ENCODE data around the gene PIP4K2C. TPM values are rescaled to one million over a fixed set of nuclear protein-coding genes. Genes with fewer than 3 reads are reported as not detected.

The PIP4K2C gene
- total and polyA plus RNA-seq, 10 of the 15 experiments (the other 5 are each of a cell fraction or from before 2014, with no cell fraction given): 4.8 to 25.1 (median 14.9) TPM

- RAD21 ChIA-PET (ENCODE audit: unreplicated experiment): interaction anchor here (0.6 kb wide), 1 partner anchor 31 kb away, joined by 4 read pairs; no protein-coding TSS in a partner anchor
- TF ChIP-seq ZNF24 (IDR thresholded peaks at IDR 0.05): no peak
- TF ChIP-seq MTA3 (IDR thresholded peaks at IDR 0.05; ENCODE audit: borderline replicate concordance, low read length): no peak
- TF ChIP-seq SREBF1 (IDR thresholded peaks at IDR 0.05; ENCODE audit: low read length): no peak
- TF ChIP-seq LARP7 (IDR thresholded peaks at IDR 0.05): no peak
- TF ChIP-seq E4F1 (IDR thresholded peaks at IDR 0.05; ENCODE audit: borderline replicate concordance, partially characterized antibody): no peak
- no peak for TF ChIP-seq POU2F2 (IDR thresholded peaks at IDR 0.05; ENCODE audit: borderline replicate concordance, low read depth, low read length)
- TF ChIP-seq ZZZ3 (IDR thresholded peaks at IDR 0.05; ENCODE audit: control insufficient read depth, insufficient read length, low read depth): no peak
- TF ChIP-seq CEBPB (IDR thresholded peaks at IDR 0.05; ENCODE audit: borderline replicate concordance in 1 of 2, low read depth in 2 of 2, low read length in 2 of 2): no peak
- TF ChIP-seq RB1 (IDR thresholded peaks at IDR 0.05; ENCODE audit: borderline replicate concordance): no peak
- no peak for TF ChIP-seq SMARCA5 (IDR thresholded peaks at IDR 0.05)
- BruUV-seq (replicated peaks): no TSS peak
- in situ Hi-C loops (cut with MboI): no loop called here
- POLR2A ChIA-PET: no interaction called here
- Histone ChIP-seq H3K79me2 (ENCODE audit: control insufficient read depth, insufficient read depth, low read length) (no peaks in the 10 kb centered on the region), H3K4me3 (no peak overlapping the region), H3K36me3 (ENCODE audit: control insufficient read depth in 2 of 2, insufficient read depth in 2 of 2, low read length in 1 of 2) (no peaks in the 10 kb centered on the region; a peak in 1 of 4 replicates), H3K4me2 (ENCODE audit: control insufficient read depth, insufficient read depth) (no peak overlapping the region), H3K27me3 (replicated peaks in 1 of 2; ENCODE audit: control insufficient read depth in 2 of 2, insufficient read depth in 2 of 2, low read length in 1 of 2) (no peaks in the 10 kb centered on the region), H4K20me1 (ENCODE audit: control insufficient read depth, insufficient read depth) (no peaks in the 10 kb centered on the region), H3K4me1 (ENCODE audit: control insufficient read depth, insufficient read depth, low read length) (peaks cover 10% of the 10 kb centered on the region), H3K9me3 (replicated peaks; ENCODE audit: control insufficient read depth, insufficient read depth, low read length) (no peaks in the 10 kb centered on the region), H3K27ac (ENCODE audit: control insufficient read depth, insufficient read depth) (no peak overlapping the region), H3K9ac (ENCODE audit: control insufficient read depth, insufficient read depth, low read length) (no peak overlapping the region), H2AFZ (ENCODE audit: control insufficient read depth, low read depth, low read length) (no peak overlapping the region)
- CTCF ChIA-PET: no interaction called here
- SMC1A ChIA-PET (ENCODE audit: uncharacterized antibody, unreplicated experiment): no interaction called here
- WGBS (ENCODE audit: insufficient coverage, insufficient replicate concordance, low lambda C conversion rate, missing lambda C conversion rate): 52% methylated on average over 28 of the region's 34 CpGs
- DNase-seq (ENCODE audit: low read depth, low spot score): no peak
- FAIRE-seq: no peak
- intact Hi-C loops (cut with micrococcal nuclease; ENCODE audit: unreplicated experiment): no loop called here
- no peak for ATAC-seq
Measured at GRCh38 chr12:57609781-57610553, 19.0 kb downstream of the PIP4K2C start.
